ENCODE measurements around the gene BRMS1L.
"Not testable (repeated sequence)": the region's sequence is repeated elsewhere in the genome, so short reads cannot be mapped to it uniquely, and the experiment has no call there.

Gene BRMS1L

DNA sequence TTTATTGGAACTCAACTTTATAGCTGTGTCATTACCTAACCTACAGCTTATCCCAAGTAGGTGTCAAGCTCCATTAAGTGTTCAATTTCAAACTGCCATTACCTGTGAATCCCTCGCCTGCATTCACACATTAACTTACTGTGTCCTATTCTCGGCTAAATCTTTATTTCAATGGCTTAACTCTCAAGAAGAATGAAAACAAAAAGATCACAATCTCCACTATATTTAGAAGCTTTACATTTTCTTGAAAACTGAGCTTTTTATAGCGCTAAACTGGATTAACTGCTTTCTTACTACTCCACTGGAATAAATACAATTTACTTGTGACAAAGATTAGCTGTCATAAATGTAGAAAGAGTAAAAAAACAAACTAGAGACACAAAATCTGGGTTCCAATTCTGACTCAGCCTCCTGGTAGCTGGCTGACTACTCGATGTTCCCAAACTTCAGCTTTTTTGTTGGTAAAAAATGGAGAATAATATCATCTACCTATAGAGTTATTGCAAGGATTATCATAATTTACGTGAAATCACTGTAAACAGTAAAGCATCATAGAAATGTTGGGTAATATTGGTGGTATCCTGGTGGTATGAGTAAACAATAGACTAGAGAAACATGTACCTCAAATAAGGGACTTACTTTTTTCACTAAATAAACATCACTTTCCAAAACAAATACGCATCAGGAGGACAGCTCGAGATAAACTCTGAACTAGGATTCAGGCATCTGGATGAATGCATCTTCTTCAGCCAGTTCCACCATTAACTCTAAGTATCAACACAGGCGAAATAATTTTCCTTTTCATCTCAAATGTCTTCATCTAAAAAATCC lies 18.8 kb upstream of the BRMS1L start:
- TF ChIP-seq, protein P1, sequence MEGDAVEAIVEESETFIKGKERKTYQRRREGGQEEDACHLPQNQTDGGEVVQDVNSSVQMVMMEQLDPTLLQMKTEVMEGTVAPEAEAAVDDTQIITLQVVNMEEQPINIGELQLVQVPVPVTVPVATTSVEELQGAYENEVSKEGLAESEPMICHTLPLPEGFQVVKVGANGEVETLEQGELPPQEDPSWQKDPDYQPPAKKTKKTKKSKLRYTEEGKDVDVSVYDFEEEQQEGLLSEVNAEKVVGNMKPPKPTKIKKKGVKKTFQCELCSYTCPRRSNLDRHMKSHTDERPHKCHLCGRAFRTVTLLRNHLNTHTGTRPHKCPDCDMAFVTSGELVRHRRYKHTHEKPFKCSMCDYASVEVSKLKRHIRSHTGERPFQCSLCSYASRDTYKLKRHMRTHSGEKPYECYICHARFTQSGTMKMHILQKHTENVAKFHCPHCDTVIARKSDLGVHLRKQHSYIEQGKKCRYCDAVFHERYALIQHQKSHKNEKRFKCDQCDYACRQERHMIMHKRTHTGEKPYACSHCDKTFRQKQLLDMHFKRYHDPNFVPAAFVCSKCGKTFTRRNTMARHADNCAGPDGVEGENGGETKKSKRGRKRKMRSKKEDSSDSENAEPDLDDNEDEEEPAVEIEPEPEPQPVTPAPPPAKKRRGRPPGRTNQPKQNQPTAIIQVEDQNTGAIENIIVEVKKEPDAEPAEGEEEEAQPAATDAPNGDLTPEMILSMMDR (IDR thresholded peaks at IDR 0.05; ENCODE audit: poor library complexity, severe bottlenecking): no peak
- DNase-seq (ENCODE audit: low spot score) (no peak), ATAC-seq (ENCODE audit: low read depth) (no peak)
- Histone ChIP-seq H3K36me3 (ENCODE audit: low read depth) (peaks cover 21% of the 10 kb centered on the region), H3K27ac (ENCODE audit: poor library complexity, severe bottlenecking) (no peak overlapping the region), H3K27me3 (ENCODE audit: insufficient read depth, poor library complexity, severe bottlenecking) (no peaks in the 10 kb centered on the region), H3K4me1 (ENCODE audit: insufficient read depth, poor library complexity, severe bottlenecking) (peaks cover 20% of the 10 kb centered on the region), H3K4me3 (ENCODE audit: severe bottlenecking) (peak overlapping the region; percentile 86), H3K9me3 (ENCODE audit: severe bottlenecking) (no peaks in the 10 kb centered on the region)

DNA sequence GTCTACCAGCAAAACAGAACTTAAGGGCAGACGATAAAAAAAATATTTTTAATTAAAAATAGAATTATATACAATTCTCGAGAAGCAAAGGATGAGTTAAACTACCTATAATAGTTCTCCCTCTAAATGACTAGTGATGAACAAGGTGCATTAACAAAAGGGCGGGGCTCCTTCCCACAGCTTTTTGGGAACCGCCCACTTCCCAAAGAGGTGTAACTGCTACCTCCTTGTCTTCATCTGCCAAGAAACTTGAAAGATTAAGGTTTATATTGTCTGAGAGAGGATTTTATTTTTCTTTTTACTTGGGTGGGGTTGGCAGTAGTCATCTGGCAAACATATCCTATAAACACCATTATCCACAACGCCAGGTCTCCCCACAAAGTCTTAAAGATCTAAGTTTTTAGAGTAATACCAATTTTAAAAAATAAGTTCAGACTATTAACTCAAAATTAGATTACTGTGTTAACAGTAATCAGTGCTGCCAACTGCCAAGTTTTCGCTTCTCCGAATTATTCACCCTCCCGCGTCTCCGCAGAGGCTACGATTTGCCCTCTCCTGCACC lies 18.0 kb upstream of the BRMS1L start:
- Histone ChIP-seq H3K4me1 (ENCODE audit: insufficient read depth, poor library complexity, severe bottlenecking) (peaks cover 20% of the 10 kb centered on the region), H3K36me3 (ENCODE audit: low read depth) (peaks cover 21% of the 10 kb centered on the region), H3K27me3 (ENCODE audit: insufficient read depth, poor library complexity, severe bottlenecking) (no peaks in the 10 kb centered on the region), H3K9me3 (ENCODE audit: severe bottlenecking) (no peaks in the 10 kb centered on the region), H3K4me3 (ENCODE audit: severe bottlenecking) (peak overlapping the region; percentile 86), H3K27ac (ENCODE audit: poor library complexity, severe bottlenecking) (peak overlapping the region; percentile 79)
- TF ChIP-seq, protein P1 (IDR thresholded peaks at IDR 0.05; ENCODE audit: poor library complexity, severe bottlenecking): no peak
- DNase-seq (ENCODE audit: low spot score) (no peak), ATAC-seq (ENCODE audit: low read depth) (peak; percentile 47; the same call in 2 of the 3 replicates)

DNA sequence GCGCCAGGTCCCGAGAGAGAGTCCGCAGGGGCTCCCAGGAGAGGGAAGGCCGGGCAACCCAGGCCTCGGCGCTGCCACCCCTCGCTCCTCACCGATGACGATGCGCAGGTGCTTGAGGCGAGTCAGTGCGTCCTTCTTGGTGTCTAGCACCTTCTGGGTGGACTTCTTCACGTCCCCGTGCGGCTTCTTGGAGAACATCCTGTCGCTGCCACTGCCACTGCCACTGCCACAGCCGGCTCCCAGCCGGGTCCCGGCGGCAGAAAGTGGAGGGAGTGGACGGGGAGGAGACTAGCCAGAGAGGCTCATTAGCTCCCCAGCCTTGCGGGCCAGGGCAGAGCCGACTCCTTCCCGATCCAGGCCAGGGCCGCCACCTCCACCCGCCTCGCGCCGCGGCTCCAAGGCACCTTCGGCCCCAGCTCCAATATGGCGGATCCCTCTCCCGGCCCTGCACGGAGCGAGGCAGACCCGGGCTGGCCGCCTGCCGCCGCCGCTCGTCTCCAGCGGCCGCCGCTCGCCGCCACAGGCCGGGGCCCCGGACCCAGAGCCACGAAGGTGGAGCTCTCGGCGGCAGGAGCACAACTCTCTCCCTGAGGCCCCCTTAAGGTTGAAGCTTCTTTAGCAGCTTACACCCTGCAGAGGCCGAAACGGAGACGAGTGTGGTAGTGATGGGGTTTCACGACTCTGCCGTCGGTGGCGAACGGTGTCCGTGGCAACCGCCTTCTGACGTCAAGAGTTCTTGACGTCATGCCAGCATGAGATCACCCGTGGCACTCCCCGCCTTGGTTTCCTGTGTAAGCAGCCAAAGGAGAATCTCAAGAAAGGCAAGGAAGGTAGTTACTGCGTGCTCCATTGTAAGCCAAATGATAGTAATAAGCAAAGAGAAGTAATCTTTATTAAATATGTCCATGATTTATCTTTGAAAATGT lies 17.2 kb upstream of the BRMS1L start, which contains the start of gene RALGAPA1:
Gene RALGAPA1, minus strand, starts transcription at position 658 of the 926 bp plus-strand sequence. Its CDS starts 460 bp downstream, at position 198.
- Histone ChIP-seq H3K4me3 (ENCODE audit: severe bottlenecking) (peak within 1 kb of the TSS; percentile 86), H3K27ac (ENCODE audit: poor library complexity, severe bottlenecking) (peak within 1 kb of the TSS; percentile 79), H3K36me3 (ENCODE audit: low read depth) (peaks cover 16% of the 10 kb centered on the region), H3K4me1 (ENCODE audit: insufficient read depth, poor library complexity, severe bottlenecking) (peaks cover 20% of the 10 kb centered on the region)
- ATAC-seq (ENCODE audit: low read depth): peak; percentile 94
- H3K9me3 ChIP-seq (ENCODE audit: severe bottlenecking); H3K27me3 ChIP-seq (ENCODE audit: insufficient read depth, poor library complexity, severe bottlenecking): not testable (repeated sequence)
- peak; percentile 95 for DNase-seq (ENCODE audit: low spot score)
- TF ChIP-seq, protein P1 (IDR thresholded peaks at IDR 0.05; ENCODE audit: poor library complexity, severe bottlenecking): peak; percentile 69

DNA sequence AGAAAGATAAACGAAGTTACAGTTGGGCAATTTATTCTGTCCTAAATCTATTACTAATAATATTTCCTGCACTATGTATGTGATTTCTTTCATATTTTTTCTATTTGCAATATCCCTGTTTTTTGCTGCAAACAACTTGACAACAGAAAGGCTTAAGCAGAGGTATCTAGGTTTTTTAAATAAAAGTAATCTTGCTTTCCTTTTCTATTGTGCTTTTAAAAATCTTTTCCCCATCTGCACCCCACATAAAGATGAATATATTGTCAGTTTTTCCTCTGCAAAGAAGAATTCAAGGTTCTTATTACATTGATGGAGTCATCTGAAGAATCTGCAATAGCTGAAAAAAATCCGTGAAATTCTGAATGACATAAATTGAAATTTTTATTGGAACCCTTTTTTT lies 16.5 kb upstream of the BRMS1L start:
- no peaks in the 10 kb centered on the region for H3K27me3 ChIP-seq (ENCODE audit: insufficient read depth, poor library complexity, severe bottlenecking)
- H3K36me3 ChIP-seq (ENCODE audit: low read depth): peaks cover 11% of the 10 kb centered on the region
- H3K4me3 ChIP-seq (ENCODE audit: severe bottlenecking): peak overlapping the region; percentile 86
- ATAC-seq (ENCODE audit: low read depth) (no peak), DNase-seq (ENCODE audit: low spot score) (no peak)
- peak overlapping the region; percentile 79 for H3K27ac ChIP-seq (ENCODE audit: poor library complexity, severe bottlenecking)
- H3K9me3 ChIP-seq (ENCODE audit: severe bottlenecking): no peaks in the 10 kb centered on the region
- TF ChIP-seq, protein P1 (IDR thresholded peaks at IDR 0.05; ENCODE audit: poor library complexity, severe bottlenecking): no peak
- peaks cover 20% of the 10 kb centered on the region for H3K4me1 ChIP-seq (ENCODE audit: insufficient read depth, poor library complexity, severe bottlenecking)
